22Rv1 (cell line): ENCODE measurements around the gene SMAD9.

Experiments used
- H3K27ac ChIP-seq: fragments of 450-650 bp; 2 replicates; pipeline ENCODE4 v1.5.1; 2017
- ZFX ChIP-seq: fragments of 450-650 bp; IDR thresholded peaks from 2 replicates; pipeline ENCODE4 v1.6.1; 2017; ENCODE audit warnings: antibody characterized with exemption, borderline replicate concordance
- TF ChIP-seq, protein P1 (sequence below): fragments of 450-650 bp; IDR thresholded peaks from 2 replicates; pipeline ENCODE4 v1.5.1; 2017; ENCODE audit warnings: mild to moderate bottlenecking

Gene SMAD9

GRCh38 chr13:36817996-36818803, 101.8 kb downstream of the SMAD9 start:
- no peak for TF ChIP-seq ZFX
- TF ChIP-seq, protein P1, sequence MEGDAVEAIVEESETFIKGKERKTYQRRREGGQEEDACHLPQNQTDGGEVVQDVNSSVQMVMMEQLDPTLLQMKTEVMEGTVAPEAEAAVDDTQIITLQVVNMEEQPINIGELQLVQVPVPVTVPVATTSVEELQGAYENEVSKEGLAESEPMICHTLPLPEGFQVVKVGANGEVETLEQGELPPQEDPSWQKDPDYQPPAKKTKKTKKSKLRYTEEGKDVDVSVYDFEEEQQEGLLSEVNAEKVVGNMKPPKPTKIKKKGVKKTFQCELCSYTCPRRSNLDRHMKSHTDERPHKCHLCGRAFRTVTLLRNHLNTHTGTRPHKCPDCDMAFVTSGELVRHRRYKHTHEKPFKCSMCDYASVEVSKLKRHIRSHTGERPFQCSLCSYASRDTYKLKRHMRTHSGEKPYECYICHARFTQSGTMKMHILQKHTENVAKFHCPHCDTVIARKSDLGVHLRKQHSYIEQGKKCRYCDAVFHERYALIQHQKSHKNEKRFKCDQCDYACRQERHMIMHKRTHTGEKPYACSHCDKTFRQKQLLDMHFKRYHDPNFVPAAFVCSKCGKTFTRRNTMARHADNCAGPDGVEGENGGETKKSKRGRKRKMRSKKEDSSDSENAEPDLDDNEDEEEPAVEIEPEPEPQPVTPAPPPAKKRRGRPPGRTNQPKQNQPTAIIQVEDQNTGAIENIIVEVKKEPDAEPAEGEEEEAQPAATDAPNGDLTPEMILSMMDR, result peak; percentile 37; the same call in 1 of the 2 replicates
- H3K27ac ChIP-seq, result peak overlapping the region; percentile 52; the same call in 1 of the 2 replicates

DNA sequence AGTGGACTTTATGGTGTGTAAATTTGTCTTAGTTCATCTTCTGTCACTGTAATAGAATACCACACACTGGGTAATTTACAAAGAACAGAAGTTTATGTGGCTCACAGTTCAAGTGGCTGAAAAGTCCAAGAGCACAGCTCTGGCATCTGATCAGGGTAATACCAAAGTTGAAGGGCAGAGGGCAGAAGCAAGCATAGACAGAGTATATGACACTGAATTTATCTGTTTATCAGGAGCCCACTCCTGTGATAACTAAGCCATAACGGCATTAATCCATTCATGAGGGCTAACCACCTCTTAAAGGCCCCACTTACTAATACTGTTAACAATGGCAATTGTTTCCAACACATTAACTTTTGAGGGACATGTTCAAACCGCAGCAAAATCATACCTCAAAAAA, 105.0 kb downstream of the SMAD9 start:
- no peak for TF ChIP-seq ZFX
- TF ChIP-seq, protein P1, result peak; percentile 44
- H3K27ac ChIP-seq, result no peak overlapping the region

GRCh38 chr13:36814465-36814864, 105.6 kb downstream of the SMAD9 start:
- H3K27ac ChIP-seq, result no peak overlapping the region
- TF ChIP-seq ZFX, result no peak
- TF ChIP-seq, protein P1, result no peak

DNA sequence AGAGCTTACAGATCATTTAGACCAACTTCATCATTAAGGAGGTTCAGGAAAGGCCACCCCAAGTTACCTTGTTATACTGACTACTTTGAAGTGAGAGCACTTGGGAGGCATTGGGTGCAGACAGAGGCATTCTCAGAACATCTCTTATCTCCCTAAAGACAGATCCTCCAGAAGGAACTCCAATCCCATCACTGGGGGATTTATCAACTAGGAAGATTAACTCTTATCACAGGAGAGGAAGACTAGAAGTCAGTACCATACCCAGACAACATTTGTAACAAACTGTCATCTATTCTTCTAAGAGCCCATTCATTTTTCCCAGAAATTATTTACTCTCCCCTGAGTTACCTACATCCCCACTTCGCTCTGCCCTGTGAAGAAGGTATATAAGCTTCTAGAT, 106.8 kb downstream of the SMAD9 start:
- TF ChIP-seq, protein P1, result no peak
- TF ChIP-seq ZFX, result no peak
- H3K27ac ChIP-seq, result no peak overlapping the region

DNA sequence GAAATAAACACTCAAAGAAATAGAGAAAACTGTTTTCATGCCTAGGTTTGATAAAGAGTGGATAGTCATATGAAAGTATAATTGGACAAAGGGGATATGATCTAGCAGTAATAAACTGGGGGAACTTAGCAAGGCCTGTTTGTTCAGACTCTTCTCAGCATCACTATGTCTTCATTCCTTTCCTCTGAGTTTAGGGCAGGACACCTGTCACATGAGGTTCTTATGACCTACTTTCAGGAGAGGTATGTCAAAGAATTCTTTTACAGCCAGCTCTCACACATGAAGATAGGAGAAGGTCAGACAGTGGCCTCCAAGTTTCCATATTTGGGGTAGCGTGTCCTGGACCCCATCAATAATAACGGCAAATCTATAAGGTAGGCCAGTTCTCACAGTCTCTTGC, 112.4 kb downstream of the SMAD9 start:
- TF ChIP-seq ZFX, result no peak
- TF ChIP-seq, protein P1, result no peak
- no peak overlapping the region for H3K27ac ChIP-seq

DNA sequence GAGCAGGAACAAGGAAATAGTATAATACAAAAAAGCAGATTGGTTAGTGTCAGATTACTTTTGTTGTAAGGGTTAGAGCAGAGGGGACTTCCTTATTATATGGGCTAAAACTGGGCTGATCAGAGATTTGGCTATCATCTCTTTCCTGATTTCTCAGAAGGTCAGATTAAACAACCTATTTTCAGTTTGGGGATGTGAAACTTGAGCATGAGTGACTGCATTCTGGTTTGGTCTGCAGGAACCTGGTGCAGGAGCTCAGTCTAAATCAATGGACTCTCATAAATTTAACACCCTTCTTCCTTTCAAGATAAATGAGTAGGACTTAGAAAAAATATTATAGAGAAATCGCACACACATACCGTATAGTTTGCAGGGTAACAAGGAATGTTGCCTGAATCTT, 113.9 kb downstream of the SMAD9 start:
- no peak overlapping the region for H3K27ac ChIP-seq
- TF ChIP-seq, protein P1, result no peak
- TF ChIP-seq ZFX, result no peak

- TF ChIP-seq ZFX, result no peak
- TF ChIP-seq, protein P1, result no peak
- H3K27ac ChIP-seq, result no peak overlapping the region
Measured at GRCh38 chr13:36804588-36804987, 115.5 kb downstream of the SMAD9 start.
